ENCODE measurements around the gene KIZ.

- TF ChIP-seq POLR2A (IDR thresholded peaks at IDR 0.05; ENCODE audit: low read length) (no peak), GATA1 (IDR thresholded peaks at IDR 0.05; ENCODE audit: low read depth, low read length) (no peak)
These were observed 10.3 kb downstream of the KIZ start for GRCh38 chr20:21136015-21136732.
